Urinary bladder (tissue), 4 donors: ENCODE data around the gene CAPN15. TPM values are rescaled to one million over a fixed set of nuclear protein-coding genes. Genes with fewer than 3 reads are reported as not detected.

ENCODE experiments used
- DNase-seq: peaks from one replicate; pipeline ENCODE4 v3.0.0-alpha.2; 2015; ENCODE audit errors: extremely low spot score
- H3K27ac ChIP-seq: one replicate; pipeline ENCODE4 v1.5.1; 2013; ENCODE audit warnings: low read depth, mild to moderate bottlenecking, moderate library complexity
- H3K36me3 ChIP-seq: one replicate; pipeline ENCODE4 v1.6.1; 2013; ENCODE audit warnings: mild to moderate bottlenecking, moderate library complexity; ENCODE audit not compliant: insufficient read depth
- H3K4me1 ChIP-seq: one replicate; pipeline ENCODE4 v1.6.1; 2013; ENCODE audit warnings: mild to moderate bottlenecking, moderate library complexity; ENCODE audit not compliant: insufficient read depth
- H3K4me3 ChIP-seq: one replicate; pipeline ENCODE4 v1.5.1; 2013; ENCODE audit warnings: low read depth, low read length
- WGBS: extraction: QIAGEN DNeasy Blood & Tissue Kit; methylation state at CpG from one replicate; pipeline ENCODE4 v1.1.7; 2013; 5-methylcytosine and 5-hydroxymethylcytosine counted together
- polyA plus RNA-seq: library from polyadenylated mRNA; stranded (reverse); fragments of 200-250 nt; gene quantifications from one replicate; pipeline ENCODE4 v1.2.3, GENCODE V29; 2013
- total RNA-seq: library from RNA; depleted of rRNA; stranded (reverse); fragments of >200 nt; gene quantifications from one replicate; pipeline ENCODE4 v1.2.3, GENCODE V29; 2014
- donor health status: healthy with polysubstance abuse.
- donor health status: healthy.

CAPN15 gene
- total and polyA plus RNA-seq, 2 donors = 12.7 to 30.3 TPM

DNA sequence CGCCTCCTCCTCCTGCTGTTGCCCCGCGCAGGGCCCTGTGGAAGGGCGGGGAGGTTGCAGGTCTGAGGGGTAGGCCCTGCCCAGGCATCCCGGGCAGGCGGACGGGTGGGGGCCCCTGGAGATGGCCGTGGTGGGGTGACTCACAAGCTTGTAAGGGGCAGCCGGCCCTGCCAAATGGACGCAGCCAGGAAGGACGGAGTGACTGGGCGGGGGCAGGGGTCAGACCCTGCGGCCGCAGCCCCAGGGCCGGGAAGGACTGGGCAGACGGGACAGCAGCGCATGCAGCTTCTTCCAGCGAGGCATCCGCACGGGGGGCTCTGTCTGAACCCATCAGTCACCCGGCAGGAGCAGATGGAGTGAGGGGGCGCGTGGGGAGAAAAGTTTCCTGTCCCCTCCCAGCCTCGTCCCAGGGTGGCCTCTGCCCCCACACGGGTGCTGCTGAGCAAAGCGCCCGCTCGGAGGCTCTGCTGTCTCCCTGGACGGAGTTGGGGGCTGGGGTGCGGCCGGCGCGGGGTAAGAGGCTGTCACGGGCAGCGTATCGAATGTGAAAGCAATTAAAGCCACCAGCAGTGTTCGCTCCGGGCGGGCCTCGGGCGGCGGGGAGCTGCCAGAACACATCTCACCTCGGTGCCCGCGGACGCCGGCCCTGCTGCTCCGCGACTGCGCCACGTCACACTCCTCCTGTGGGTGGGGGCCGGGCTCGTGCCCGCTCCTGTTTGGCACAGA is 27.3 kb downstream of the CAPN15 start:
- peaks cover 2% of the 10 kb centered on the region for H3K36me3 ChIP-seq
- H3K27ac ChIP-seq = no peak overlapping the region
- 57% methylated on average over 54 of the region's 54 CpGs for WGBS
- H3K4me3 ChIP-seq = no peak overlapping the region
- H3K4me1 ChIP-seq = no peaks in the 10 kb centered on the region
- no peak for DNase-seq

DNA sequence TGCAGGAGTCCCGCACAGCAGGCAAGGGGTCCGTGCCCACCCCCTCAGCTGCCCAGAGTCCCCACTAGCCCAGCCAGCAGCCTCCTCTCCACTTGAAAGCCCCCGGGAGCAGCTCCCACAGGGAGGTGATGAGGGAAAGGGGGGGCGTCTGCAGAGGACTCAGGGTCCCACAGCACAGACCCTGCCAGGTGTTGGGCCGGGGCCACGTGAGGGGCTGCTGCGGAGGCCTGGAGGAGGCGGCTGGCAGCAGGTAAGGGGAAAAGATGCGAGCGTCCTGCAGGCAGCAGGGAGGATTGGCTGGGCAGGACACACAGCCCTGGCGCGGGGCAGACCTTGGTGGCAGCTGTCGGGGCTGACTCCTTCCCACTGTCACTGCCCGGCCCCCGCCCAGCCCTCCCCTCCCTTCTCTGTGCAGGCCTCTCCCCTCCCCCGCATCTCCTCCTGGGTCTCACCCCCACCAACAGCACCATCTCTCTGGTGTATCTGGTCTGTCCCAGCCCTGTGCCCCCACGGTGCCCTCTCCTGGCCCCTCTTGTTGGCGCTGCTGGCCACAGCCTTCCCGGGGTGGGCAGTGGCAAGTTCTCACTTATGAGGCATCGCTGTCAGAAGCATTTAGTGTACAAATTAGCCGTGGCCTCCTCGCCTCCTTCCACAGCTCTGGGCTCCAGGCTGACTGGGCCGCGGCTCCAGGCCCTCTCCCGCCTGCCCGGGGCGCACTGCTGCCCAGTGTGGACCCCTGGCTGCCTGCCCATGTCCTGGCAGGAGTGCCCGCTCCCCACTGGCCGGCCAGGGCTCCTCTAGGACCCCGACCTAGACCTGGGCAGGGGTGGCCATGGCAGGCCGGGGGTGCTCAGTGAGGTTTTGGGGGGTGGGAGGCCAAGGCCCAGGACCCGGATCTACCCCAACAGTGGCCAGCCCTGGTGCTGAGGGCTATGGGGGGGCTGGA is 28.3 kb downstream of the CAPN15 start:
- H3K4me3 ChIP-seq = no peak overlapping the region
- WGBS = 77% methylated on average over 32 of the region's 32 CpGs
- DNase-seq = no peak

DNA sequence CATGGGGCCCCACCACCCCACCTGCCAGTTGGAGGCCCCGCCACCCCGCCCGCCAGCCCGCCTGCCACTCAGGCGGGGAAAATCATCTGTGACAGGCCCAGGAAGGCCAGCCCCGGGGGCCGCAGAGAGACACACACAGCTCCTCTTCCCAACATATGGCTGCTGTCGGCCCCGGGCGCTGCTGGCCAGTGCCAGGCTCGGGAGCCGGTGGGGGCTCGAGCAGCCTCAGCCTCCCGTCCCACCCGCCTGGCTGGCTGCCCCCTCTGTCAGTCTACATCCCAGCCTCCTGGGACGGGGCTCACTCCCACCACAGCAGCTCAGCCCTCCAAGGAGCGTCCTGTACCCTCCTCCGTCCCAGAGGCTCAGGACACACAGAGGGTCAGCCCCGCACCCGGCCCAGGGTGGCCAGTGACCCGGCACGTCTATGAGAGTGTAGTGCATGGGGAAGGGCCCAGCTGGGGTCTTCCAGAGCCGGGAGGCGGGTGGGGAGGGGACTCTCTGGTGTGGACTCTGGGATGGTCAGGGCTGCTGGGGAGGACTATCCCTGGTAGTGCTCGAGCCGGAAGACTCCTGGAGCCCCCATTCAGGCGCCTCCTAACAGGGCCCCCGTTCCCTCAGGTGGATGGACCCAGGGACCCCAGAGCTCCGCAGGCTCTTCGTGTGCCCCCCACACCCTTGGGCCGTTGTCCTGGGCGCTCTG is 29.1 kb downstream of the CAPN15 start:
- Histone ChIP-seq H3K36me3 (no peaks in the 10 kb centered on the region), H3K27ac (no peak overlapping the region), H3K4me1 (peaks cover 2% of the 10 kb centered on the region), H3K4me3 (no peak overlapping the region)
- 85% methylated on average over 32 of the region's 32 CpGs for WGBS
- no peak for DNase-seq

More for the DNA sequence above, 28.3 kb downstream of the CAPN15 start:
- Histone ChIP-seq H3K4me1 (peaks cover 2% of the 10 kb centered on the region), H3K36me3 (peaks cover 2% of the 10 kb centered on the region), H3K27ac (no peak overlapping the region)

DNA sequence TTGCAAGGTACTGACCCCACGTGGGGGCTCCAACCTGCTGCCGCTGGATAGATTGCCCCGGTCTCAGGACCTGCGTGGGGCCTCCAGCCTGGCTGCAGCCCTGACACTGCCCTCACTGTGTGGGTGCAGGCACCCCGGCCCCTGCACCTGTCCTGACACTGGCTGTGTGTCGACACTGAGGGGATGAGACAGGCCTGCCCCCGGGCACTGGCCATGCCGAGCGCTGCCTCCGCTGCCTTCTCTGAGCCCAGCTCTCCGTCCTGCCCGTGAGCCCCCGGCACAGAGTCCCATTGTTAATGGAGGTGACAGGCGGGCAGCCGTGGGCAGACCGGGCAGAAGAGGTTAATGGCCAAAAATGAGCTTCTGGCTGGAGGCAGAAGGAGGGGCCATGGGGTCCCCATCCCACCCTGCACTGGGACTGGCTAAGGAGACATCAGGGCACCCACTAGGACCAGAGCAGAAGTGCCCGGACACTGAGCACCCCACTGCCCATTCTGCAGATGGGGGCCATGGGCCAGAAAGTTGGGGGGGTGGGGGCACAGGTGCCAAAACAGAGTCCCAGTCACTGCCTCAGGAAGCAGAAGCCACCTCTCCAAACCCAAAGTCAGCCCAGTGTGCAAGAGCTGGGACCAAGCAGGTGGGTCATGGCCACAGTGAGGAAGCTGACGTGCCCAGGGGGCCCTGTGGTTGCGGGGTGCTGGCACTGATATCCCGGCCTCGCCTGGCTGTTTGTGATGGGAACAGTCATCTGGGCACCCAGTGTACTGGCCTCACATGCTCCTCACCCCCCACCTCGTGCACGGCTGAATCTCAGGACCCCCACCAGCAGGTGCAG is 30.2 kb downstream of the CAPN15 start:
- H3K4me1 ChIP-seq = peaks cover 2% of the 10 kb centered on the region
- no peak for DNase-seq
- H3K36me3 ChIP-seq = no peaks in the 10 kb centered on the region
- 83% methylated on average over 23 of the region's 23 CpGs for WGBS
- no peak overlapping the region for H3K4me3 ChIP-seq
- no peak overlapping the region for H3K27ac ChIP-seq

DNA sequence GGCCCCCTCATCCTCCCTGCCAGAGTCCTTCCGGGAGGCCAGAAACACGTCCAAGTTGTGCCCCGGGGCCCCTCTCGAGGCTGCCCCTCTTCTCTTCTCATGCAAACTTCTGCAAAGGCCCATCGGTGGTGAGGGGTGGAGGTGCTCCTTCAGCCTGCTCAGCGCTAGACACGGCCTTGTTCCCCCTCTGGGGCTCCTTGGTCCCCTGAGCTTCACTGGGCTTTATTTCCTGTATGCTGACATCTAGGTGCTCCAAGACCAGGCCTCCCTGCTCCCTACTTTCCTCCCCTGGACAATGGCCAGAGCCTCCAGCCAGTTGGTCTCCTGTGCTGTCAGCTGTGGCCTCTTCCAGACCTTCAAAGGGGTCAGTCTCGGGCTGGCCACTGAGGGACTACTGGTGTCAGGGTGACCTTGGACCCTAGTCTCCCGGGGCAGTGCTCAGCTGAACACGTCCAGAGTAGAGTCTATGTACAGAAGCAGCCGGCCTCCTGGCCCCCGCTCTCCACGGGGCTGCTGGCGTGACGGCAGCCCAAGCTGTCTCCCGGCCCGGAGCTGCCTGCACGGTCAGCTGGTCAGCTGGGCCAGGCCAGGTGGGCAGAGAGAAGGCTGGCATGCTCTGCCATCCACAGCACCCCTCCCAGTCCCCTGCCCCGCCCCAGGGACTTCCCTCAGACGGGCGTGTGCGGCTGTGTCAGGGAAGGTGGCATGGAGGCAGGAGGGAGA is 30.9 kb downstream of the CAPN15 start:
- no peaks in the 10 kb centered on the region for H3K36me3 ChIP-seq
- WGBS = 67% methylated on average over 22 of the region's 22 CpGs
- DNase-seq = no peak
- no peak overlapping the region for H3K4me3 ChIP-seq
- H3K27ac ChIP-seq = no peak overlapping the region
- peaks cover 2% of the 10 kb centered on the region for H3K4me1 ChIP-seq

DNA sequence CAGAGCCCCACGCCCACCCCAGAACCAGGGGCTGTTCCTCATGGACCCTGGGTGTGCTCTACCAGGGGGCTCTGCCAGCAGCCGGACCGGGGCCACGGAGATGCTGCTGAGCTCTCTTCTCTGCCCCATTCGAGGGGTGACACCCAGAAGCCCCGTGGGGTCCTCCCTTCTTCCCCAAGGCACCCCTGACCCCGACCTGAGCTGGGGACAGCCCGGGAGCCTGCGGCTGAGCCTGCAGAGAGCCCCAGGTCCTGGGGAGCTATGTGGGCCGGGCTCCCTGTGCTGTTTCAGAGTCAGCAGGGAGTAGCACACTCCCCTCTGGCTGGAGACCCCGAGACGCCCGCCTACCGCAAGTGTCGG is 31.5 kb downstream of the CAPN15 start:
- Histone ChIP-seq H3K4me3 (no peak overlapping the region), H3K4me1 (peaks cover 2% of the 10 kb centered on the region), H3K27ac (no peak overlapping the region), H3K36me3 (no peaks in the 10 kb centered on the region)
- 73% methylated on average over 15 of the region's 15 CpGs for WGBS
- DNase-seq = no peak

DNA sequence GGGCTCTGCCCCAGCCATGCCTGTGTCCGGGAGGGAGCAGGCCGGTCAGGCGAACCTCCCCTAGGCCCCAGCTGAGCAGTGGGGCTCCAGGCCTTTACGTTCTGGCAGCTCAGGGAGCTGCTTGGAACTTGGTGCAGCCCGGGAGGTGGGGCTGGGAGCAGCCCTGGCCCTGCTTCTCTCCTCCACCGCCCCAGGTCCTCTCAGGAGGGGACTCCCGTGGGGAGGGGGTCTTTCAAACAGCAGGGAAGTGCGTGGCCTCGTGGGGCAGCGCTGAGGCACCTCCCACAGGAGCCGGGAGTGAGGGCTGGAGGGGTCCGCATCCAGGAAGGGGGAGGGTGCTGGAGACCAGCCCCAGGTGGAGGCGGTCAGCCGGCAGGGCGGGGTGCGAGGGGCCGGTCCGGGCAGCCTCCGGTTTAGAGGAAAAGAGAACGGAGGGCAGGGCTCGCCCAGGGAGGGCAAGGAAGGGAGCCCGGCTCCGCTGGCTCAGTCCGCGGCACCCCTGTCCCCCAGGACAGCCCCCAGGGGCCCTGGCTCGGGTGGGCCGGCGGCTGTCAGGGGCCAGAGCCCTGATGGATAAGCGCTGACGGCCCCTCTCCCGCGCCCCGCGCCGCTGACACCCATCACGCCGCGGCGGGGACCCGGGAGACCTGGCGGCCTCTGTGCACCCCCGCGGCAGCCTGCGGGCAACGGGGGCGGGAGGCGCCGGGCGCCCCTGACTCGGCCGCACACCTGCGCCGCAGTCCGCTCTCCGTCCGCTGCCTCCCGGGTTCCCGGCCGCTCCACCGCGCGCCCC is 32.1 kb downstream of the CAPN15 start:
- no peak overlapping the region for H3K27ac ChIP-seq
- H3K4me3 ChIP-seq = peak overlapping the region; percentile 23
- DNase-seq = no peak
- peaks cover 2% of the 10 kb centered on the region for H3K4me1 ChIP-seq
- no peaks in the 10 kb centered on the region for H3K36me3 ChIP-seq
- WGBS = 6% methylated on average over 62 of the region's 62 CpGs

DNA sequence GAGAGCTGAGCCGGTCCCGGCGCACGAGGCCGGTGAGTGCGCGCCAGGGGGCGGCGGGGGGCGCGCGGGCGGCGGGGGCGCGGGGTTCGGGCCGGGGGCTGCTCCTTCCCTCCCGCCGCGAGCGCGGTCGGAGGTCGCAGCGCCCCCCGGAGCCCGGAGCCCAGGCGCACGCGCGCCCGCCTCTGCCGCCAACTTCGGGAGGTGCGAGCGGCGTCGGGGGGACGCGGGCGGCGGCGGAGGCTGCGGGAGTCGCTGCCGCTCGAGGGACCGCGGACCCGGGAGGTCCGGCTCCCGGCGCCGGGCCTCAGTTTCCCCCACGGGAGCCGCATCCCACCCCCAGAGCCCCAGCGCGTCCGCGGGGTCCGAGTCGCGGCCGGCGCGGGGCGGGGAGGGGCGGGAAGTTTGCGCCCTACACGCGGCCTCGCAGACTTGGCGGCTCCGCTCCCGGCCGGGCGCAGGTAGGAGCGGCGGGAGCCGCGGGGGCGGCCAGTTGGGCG is 32.7 kb downstream of the CAPN15 start, which contains the start of gene PRR35:
Gene PRR35 (plus strand): TSS at position 191 of the 497 bp plus-strand sequence. CDS start 2,901 bp downstream, outside the sequence.
- H3K4me1 ChIP-seq = peaks cover 2% of the 10 kb centered on the region
- DNase-seq = no peak
- WGBS = under 1% methylated on average over 80 of the region's 84 CpGs
- peak within 1 kb of the TSS; percentile 23 for H3K4me3 ChIP-seq
- no peaks in the 10 kb centered on the region for H3K36me3 ChIP-seq
- H3K27ac ChIP-seq = no peak within 1 kb of the TSS

DNA sequence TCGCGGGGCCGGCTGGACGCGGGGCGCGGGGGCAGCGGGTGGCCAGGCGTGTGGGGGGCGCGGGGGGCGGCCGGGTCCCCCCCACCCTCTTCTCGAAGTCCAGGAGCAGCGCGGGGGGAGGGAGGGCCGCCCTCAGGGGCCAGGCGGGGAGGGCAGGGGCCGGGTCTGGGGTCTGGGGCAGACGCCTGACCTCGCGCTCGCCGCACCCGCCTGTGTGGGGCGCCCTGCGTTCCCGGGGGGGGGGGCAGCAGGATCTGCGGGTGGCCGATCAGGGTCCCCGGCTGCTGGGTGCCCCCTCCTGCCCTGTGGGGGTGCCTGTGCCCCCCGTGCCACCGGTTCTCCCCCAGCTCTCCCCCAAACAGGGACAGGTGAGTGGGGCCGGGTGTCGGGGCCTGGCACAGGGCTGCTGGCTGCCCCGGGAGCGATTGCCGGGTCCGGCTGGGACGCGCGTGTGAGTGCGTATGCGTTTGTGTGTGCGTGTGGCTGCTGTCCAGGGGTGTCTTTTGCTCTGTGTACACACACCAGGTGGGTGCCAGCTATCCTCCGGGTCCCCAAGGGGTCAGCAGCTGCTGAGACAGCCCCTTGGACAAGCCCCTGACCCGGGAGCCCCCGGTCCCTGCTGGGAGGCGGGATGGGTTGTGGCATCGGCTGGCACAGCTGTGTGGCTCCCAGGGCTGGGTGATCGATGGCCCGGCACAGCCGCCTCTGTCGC is 33.3 kb downstream of the CAPN15 start:
- DNase-seq = no peak
- 26% methylated on average over 43 of the region's 54 CpGs for WGBS
- Histone ChIP-seq H3K27ac (no peak overlapping the region), H3K4me3 (peak overlapping the region; percentile 23), H3K4me1 (peaks cover 2% of the 10 kb centered on the region), H3K36me3 (no peaks in the 10 kb centered on the region)

DNA sequence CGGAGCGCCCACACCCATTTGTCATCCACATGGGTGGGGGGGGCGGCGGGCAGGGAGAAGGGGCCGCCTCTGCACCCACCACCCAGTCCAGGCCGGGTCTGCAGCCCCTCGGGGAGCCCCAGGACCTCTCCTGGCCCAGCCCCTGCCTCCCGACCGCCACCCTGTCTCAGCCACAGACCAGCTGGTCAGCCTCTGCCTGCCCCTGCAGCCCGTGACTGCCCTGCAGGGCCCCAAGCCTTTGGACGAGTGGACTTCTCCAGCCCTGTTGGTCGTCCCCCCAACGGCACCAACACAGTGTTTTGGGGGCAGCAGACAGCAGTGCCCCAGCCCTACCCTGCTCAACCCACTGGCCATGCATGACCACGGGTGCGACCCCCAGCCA is 33.9 kb downstream of the CAPN15 start:
- DNase-seq = no peak
- Histone ChIP-seq H3K4me3 (no peak overlapping the region), H3K27ac (no peak overlapping the region), H3K36me3 (no peaks in the 10 kb centered on the region), H3K4me1 (peaks cover 4% of the 10 kb centered on the region)
- 71% methylated on average over 15 of the region's 15 CpGs for WGBS
